IMR-90 (cell line): Measurements from ENCODE around the gene KAZN.

Experiments used
- CEBPB ChIP-seq: IDR thresholded peaks from 2 replicates; pipeline ENCODE4 v1.6.1; 2012; ENCODE audit warnings: low read depth, low read length, improper control_type of control experiment
- CTCF ChIP-seq: conservative IDR thresholded peaks from 2 replicates; pipeline ENCODE4 v1.5.1; 2012; ENCODE audit warnings: mild to moderate bottlenecking, low read depth, low read length, improper control_type of control experiment
- MAZ ChIP-seq: IDR thresholded peaks from 2 replicates; pipeline ENCODE4 v1.6.1; 2012; ENCODE audit warnings: low read depth, mild to moderate bottlenecking, low read length, improper control_type of control experiment, moderate library complexity, borderline replicate concordance
- POLR2A ChIP-seq: IDR thresholded peaks from 2 replicates; pipeline ENCODE4 v1.6.1; 2012; ENCODE audit warnings: mild to moderate bottlenecking, low read depth, low read length
- RAD21 ChIP-seq: IDR thresholded peaks from 2 replicates; pipeline ENCODE4 v1.6.1; 2012; ENCODE audit warnings: low read length, improper control_type of control experiment
- USF2 ChIP-seq: fragments of 150-350 bp; IDR thresholded peaks from 2 replicates; pipeline ENCODE4 v1.6.1; 2017; ENCODE audit warnings: mild to moderate bottlenecking, antibody characterized with exemption, low read length, low read depth

GRCh38 chr1:14699620-14700019, 101.1 kb downstream of the KAZN start:
- no peak for TF ChIP-seq POLR2A
- no peak for TF ChIP-seq CTCF
- TF ChIP-seq CEBPB: no peak
- no peak for TF ChIP-seq MAZ
- TF ChIP-seq RAD21: no peak
- TF ChIP-seq USF2: no peak
